ENCODE measurements around the gene GNG7. TPM values are rescaled to one million over a fixed set of nuclear protein-coding genes. Genes with fewer than 3 reads are reported as not detected.
"Not testable (repeated sequence)": the region's sequence is repeated elsewhere in the genome, so short reads cannot be mapped to it uniquely, and the experiment has no call there.

GNG7 gene
- total RNA-seq, 2 donors from 2014 or later: 0.30 to 0.84 TPM

DNA sequence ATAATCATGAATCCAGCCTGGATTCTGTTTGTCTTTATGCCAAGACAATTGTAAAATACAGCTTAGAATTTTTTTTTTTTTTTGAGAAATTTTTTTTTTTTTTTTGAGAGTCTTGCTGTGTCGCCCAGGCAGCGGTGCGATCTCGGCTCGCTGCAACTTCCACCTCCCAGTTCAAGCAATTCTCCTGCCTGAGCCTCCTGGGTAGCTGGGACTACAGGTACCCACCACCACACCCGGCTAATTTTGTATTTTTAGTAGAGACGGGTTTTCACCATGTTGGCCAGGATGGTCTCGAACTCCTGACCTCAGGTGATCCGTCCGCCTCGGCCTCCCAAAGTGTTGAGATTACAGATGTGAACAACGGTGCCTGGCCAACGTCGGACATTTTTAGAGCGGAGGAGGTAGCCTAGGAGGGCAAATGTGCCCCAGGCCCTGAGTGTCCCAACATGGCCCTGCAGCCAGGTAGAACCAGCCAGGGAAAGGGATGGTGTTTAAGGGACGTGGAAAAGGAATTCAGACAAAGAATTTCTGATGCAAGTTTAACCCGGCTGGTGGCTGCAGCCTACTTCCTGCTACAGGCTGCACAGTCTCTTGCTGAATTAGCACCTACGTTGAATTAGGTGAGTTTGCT is 89.8 kb downstream of the GNG7 start:
- Mint-ChIP-seq H3K27ac (no peak overlapping the region), H3K36me3 (peaks cover 0 to 13% of the 10 kb centered on the region in 2 donors), H3K9me3 (peaks cover 0 to 4% of the 10 kb centered on the region in 2 donors)
- no peak for ATAC-seq
- DNase-seq (ENCODE audit: low spot score in 2 of 2): no peak

- ATAC-seq (no peak), DNase-seq (ENCODE audit: low spot score in 2 of 2) (no peak)
- Mint-ChIP-seq H3K27ac (peak overlapping the region in 1 of 2 donors; percentile 75), H3K36me3 (peaks cover 0 to 13% of the 10 kb centered on the region in 2 donors), H3K9me3 (peaks cover 0 to 4% of the 10 kb centered on the region in 2 donors)
Measured at GRCh38 chr19:2611483-2612464, 90.7 kb downstream of the GNG7 start.

DNA sequence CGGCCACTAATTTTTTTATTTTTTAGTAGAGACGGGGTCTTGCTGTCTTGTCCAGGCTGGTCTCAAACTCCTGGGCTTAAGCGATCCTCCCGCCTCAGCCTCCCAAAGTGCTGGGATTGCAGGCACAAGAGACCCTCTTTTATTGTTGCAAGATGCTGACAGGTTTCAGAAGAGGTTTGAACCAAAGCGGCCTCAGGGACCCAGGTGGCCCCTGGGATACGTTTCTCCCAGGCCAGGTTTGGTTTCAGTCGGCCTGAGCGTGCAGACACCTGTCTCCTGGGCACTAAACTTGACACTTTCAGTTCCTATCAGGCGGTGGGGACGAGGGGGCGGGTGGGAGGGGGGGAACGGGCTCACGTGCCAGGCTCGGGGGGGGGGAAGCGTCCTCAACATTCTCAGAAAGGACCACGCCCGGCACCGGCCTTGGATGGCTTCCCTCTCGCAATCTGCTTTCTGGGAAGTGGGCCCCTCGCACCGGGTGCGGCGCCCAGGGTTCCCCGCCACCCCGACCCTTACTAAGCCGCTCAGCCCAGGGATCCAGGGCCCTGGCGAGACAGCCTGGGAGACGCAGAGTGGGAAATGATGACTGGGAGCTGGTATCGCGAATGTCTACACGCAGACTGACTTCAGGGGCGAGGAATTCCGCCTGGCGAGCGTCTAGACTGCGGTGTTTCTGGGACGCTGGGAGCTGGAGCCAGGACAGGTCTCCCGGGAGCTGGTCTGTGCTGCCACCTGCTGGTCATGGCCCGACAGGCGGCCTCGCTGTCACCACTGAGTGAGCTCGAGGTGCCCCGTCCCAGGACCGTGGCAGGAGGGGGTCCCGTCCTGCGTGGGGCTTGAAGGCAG is 91.6 kb downstream of the GNG7 start:
- Mint-ChIP-seq H3K36me3 (peaks cover 0 to 13% of the 10 kb centered on the region in 2 donors), H3K27ac (peak overlapping the region; percentile 72 to 75)

GRCh38 chr19:2609389-2610116 is 92.9 kb downstream of the GNG7 start:
- no peak overlapping the region for H3K27ac Mint-ChIP-seq
- ATAC-seq: no peak
- H3K9me3 Mint-ChIP-seq: no peaks in the 10 kb centered on the region
- DNase-seq (ENCODE audit: low spot score in 2 of 2): no peak
- H3K36me3 Mint-ChIP-seq: peaks cover 0 to 5% of the 10 kb centered on the region in 2 donors

More for the DNA sequence above, 91.6 kb downstream of the GNG7 start:
- peak; percentile 89 to 96 for DNase-seq (ENCODE audit: low spot score in 2 of 2)
- peak; percentile 59 to 71 for ATAC-seq
- peaks cover 0 to 4% of the 10 kb centered on the region in 2 donors for H3K9me3 Mint-ChIP-seq

DNA sequence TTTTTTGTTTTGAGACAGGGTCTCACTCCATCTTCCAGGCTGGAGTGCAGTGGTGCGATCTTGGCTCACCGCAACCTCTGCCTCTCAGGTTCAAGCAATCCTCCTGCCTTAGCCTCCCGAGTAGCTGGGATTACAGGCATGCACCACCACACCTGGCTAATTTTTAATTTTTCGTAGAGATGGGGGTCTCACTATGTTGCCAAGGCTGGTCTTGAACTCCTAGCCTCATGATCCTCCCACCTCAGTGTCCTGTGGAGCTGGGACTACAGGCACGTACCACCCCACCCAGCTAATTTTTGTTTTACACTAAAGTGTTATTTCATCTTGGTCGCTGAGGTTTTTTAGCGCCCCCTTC is 93.5 kb downstream of the GNG7 start:
- ATAC-seq; H3K27ac Mint-ChIP-seq; H3K9me3 Mint-ChIP-seq; H3K36me3 Mint-ChIP-seq; DNase-seq (ENCODE audit: low spot score in 2 of 2): not testable (repeated sequence)

- H3K27ac Mint-ChIP-seq: no peak overlapping the region
- no peaks in the 10 kb centered on the region for H3K9me3 Mint-ChIP-seq
- DNase-seq (ENCODE audit: low spot score in 2 of 2): no peak
- no peaks in the 10 kb centered on the region for H3K36me3 Mint-ChIP-seq
- no peak for ATAC-seq
Measured at GRCh38 chr19:2608602-2608922, 93.9 kb downstream of the GNG7 start.

- ATAC-seq: peak; percentile 83 to 85
- Mint-ChIP-seq H3K27ac (peak overlapping the region; percentile 18 to 55), H3K9me3 (no peaks in the 10 kb centered on the region), H3K36me3 (no peaks in the 10 kb centered on the region)
- DNase-seq (ENCODE audit: low spot score in 2 of 2): peak; percentile 82 to 93
Measured at GRCh38 chr19:2607712-2608601, 94.5 kb downstream of the GNG7 start.

DNA sequence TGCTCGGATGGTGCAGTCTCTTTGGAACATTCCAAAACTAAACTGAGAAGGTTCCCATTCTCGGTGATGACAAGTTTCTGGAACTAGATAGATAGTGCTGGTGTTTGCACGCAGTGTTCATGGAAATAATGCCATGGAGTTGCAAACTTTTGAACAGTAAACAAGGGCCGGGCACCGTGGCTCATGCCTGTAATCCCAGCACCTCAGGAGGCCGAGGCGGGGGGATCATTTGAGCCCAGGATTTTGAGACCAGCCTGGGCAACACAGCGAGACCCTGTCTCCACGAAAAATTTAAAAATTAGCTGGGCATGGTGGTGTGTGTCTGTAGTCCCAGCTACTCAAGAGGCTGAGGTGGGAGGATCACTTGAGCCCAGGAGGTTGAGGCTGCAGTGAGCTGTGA is 95.7 kb downstream of the GNG7 start:
- H3K9me3 Mint-ChIP-seq; DNase-seq (ENCODE audit: low spot score in 2 of 2); ATAC-seq; H3K36me3 Mint-ChIP-seq; H3K27ac Mint-ChIP-seq: not testable (repeated sequence)

DNA sequence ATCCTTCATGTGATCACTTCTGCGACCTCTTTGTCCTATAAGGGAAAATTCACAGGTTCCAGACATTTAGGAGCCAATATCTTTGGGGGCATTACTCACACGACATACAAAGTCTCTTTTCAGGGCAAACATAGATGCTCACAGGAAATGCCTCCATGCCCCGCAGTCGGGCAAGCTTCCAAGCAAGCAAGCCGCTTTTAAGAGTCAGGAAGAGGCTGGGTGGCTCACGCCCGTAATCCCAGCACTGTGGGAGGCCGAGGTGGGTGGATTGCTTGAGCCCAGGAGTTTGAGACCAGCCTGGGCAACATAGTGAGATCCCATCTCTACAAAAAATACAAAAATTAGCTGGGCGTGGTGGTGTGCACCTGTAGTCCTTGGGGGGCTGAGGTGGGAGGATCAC is 96.6 kb downstream of the GNG7 start:
- H3K27ac Mint-ChIP-seq; H3K9me3 Mint-ChIP-seq; H3K36me3 Mint-ChIP-seq; ATAC-seq; DNase-seq (ENCODE audit: low spot score in 2 of 2): not testable (repeated sequence)

DNA sequence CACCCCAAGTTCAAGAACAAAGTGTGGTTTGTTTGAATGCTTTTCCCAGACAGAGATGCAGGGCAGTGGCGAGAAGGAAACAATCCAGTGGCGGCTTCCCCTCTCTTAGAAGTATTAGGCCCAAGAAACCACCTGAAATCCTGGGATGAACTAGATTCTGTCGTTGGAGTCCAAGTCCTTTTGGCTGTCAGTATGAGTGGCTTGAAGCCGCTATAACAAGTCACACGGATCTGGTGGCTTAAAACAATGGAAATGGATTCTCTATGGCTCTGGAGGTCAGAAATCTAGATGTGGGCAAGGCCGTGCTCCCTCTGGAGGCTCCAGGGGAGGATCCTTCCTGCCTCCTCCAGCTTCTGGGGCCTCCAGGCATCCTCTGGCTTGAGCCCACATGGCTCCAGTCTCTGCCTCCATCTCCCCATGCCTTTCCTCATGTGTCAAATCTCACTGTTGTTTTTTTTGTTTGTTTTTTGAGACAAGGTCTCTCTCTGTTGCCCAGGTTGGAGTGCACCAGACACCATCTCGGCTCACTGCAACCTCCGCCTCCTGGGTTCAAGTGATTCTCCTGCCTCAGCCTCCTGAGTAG is 97.7 kb downstream of the GNG7 start:
- ATAC-seq (no peak), DNase-seq (ENCODE audit: low spot score in 2 of 2) (no peak)
- no peaks in the 10 kb centered on the region for H3K9me3 Mint-ChIP-seq
- H3K36me3 Mint-ChIP-seq: no peaks in the 10 kb centered on the region
- no peak overlapping the region for H3K27ac Mint-ChIP-seq

DNA sequence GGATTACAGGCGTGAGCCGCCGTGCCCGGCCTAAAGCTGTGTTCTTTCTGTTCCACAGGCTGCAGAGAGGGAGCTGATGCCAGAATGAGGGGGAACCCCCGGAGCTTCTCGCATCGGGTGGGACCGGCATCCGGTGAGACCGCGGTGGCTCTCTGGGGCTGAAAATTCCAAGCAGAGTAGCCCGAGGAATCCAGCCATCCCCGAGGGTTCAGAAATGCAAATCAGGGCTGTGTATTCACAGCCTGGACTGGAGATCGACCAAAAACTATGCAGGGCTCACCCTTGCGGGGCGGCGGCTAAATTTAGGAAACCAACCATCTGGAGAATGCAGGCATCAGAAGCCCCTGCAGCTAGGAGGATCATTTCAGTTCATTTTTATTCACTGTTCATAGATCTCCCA is 99.2 kb downstream of the GNG7 start:
- ATAC-seq (no peak), DNase-seq (ENCODE audit: low spot score in 2 of 2) (peak in 1 of 2 donors; percentile 23)
- H3K9me3 Mint-ChIP-seq: no peaks in the 10 kb centered on the region
- H3K36me3 Mint-ChIP-seq: no peaks in the 10 kb centered on the region
- no peak overlapping the region for H3K27ac Mint-ChIP-seq

DNA sequence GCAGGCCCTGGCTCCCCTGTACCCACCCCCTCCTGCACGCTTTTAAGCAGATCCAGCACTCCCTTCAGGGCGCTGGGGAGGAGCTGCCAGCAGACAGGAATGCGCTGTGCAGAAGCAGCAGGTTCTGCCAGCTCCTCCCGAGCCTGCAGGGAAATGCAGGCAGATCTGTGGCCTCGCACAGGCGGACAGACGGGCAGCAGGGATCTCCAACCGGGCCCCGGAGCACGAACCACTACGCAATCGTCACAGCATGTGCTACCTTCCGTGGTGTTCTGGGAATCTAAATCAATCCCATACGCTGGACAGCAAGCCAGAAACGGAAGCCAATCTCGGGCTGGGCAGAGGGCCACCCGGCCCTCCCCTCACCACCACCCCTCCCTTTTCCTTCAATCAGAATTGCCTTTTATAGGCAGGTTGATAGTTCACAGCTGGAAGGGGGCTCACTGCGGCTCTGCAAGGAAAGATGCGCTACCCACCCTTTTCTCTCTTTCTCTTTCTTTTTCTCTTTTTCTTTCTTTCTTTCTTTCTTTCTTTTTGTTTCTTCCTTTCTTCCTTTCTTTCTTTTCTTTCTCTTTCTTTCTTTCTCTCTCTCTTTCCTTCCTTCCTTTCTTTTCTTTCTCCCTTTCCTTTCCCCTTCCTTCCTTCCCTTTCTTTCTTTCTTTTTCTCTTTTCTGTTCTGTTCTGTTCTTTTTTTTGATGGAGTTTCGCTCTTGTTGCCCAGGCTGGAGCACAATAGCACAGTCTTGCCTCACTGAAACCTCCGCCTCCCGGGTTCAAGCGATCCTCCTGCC is 99.9 kb downstream of the GNG7 start:
- ATAC-seq (no peak), DNase-seq (ENCODE audit: low spot score in 2 of 2) (peak in 1 of 2 donors; percentile 53)
- Mint-ChIP-seq H3K27ac (no peak overlapping the region), H3K36me3 (no peaks in the 10 kb centered on the region), H3K9me3 (no peaks in the 10 kb centered on the region)

DNA sequence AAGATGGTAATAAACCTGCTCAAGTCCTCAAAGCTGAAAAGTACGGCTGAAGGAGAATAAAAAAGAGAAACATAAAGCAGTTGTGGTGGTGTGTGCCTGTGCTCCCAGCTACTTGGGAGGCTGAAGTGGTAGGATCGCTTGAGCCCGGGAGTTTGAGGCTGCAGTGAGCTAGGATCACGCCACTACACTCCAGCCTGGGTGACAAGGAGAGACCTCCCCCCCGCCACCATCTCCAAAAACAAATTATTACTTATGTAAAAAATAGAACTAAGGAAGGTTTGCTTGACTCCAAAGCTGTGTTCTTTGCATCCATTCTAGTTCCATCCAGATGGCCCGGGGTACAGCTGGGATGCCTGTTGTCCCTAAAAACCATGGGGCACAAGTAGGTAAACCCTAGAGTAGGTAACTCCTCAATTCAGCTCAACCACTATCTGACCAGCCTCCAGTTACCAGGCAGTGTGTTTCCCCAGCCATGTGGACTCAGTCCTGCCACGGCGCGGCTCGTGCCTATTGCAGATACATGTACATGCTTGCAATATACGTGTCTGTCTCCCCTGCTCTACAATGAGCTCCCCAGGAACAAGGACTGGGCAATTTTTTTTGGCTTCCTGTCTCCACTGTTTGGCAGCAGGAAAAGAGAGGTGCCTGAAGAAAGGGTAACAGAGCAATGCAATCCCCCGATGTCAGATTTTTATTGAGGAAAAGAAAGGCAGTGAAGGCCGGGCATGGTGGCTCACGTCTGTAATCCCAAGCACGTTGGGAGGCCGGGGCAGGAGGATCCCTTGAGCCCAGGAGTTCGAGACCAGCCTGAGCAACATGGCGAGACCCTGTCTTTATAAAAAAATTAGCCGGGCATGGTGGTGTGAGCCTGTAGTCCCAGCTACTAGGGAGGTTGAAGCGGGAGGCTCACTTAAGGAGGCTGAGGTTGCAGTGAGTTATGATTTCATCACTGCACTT is 101.3 kb downstream of the GNG7 start:
- no peak for DNase-seq (ENCODE audit: low spot score in 2 of 2)
- ATAC-seq: no peak
- H3K27ac Mint-ChIP-seq: no peak overlapping the region
- H3K9me3 Mint-ChIP-seq: no peaks in the 10 kb centered on the region
- no peaks in the 10 kb centered on the region for H3K36me3 Mint-ChIP-seq
